Activated CD4-positive, alpha-beta T cell treated with anti-CD3 and anti-CD28 coated beads for 1 hour (primary cell): Measurements from ENCODE around the gene POLR2H.
"Not testable (repeated sequence)": the region's sequence is repeated elsewhere in the genome, so short reads cannot be mapped to it uniquely, and the experiment has no call there.

ENCODE experiments used
- DNase-seq: peaks from one replicate; pipeline ENCODE4 v3.0.0-alpha.2; 2020

POLR2H gene

DNA sequence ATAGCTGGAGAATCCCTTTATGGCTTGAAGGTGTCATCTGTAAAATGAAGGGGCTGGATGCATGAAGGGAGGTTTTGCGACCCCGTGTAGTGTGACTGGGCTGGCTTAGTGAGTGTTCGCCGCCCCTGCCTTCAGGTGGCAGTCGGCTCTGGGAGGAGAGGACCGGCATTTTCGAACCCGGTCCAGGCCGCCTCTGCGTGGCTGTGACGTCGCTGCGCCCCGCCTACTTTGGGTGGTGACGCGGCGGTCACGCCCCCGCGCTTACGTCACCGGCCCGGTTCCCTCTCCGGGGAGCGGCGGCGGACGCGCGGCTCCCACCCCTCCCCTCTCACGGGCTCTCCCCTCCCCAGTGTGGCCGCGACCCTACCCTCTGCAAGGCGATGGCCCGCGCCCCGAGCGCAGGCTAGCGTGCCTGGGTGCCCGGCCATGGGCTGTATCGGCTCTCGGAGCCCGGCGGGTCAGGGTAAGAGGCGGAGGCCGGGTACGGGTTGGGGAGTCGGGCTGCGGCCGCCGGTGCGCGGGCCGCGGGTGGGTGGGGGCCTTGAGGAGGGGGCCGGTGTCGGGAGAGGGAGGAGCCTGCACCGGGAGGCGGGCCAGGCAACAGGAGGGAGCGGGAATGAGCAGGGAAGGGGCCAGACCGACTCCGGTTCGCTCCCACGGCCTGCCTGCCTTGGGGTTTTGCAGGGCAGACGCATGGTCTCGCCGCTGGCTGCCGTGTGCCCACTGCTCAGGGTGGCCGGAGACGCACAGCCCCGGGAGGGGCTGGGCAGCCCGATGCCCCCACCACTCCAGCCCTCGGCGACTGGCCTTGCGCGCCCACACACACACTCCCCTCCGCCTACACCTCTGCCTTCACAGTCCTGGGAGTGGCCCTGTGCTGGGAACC is 25.6 kb upstream of the POLR2H start:
- peak; percentile 82 for DNase-seq

DNA sequence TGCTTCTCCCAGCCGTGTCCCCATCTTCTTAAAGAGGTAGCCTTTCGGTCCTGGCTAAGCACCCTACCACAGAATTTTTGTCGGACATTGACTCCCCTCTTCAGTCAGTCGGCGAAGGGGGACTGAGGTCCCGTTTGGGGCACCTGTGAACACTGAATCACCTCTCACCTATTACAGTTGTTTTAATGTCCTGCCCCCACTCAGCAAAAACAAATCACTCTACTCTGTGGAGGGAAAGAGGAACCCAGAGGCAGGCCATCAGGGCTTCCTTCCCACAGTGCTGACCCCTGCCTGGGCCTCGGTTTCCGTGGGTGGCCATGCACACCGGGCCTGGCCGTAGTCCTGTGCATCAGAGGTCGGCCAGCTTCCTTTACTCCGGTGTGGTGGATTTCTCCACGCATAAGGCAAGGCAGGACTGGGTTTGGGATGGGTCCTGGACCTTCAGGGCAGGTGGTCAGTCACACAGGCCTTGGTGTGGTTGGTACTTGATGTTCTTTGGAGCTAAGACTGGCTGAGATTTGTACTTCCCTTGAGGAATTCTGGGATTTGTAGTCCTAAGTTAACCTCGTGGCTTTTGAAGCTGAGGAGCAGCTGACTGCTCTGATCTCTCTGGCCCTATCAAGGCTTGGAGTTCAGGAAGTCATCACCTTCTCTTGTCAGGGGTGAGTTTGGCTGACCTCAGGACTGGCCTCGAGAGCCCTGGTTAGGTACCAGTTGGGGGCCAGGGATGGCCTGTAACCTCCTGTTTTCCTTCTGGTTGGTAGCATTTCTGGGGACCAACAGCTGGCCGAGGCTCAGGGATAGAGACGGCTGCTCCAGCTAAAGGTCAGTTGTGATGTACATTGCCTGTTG is 24.7 kb upstream of the POLR2H start:
- DNase-seq: no peak

DNA sequence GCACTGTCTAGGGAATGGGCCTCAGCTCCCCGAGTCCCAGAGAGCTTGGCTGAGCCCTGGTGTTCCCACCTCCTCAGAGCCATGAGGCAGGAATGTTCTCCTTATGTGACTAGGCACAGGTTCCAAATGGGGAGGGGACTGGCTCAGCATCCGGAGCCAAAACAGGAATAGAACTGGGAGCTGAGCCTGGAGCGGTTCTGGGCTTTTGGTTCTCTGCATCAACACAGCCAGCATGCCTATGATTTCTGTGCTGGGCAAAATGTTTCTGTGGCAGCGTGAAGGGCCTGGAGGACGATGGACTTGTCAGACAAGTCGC is 24.2 kb upstream of the POLR2H start, which contains the start of gene FAM131A:
FAM131A (plus strand) TSS at position 202 of the 316 bp plus-strand sequence; CDS start at position 233, 31 bp downstream.
- DNase-seq: no peak

DNA sequence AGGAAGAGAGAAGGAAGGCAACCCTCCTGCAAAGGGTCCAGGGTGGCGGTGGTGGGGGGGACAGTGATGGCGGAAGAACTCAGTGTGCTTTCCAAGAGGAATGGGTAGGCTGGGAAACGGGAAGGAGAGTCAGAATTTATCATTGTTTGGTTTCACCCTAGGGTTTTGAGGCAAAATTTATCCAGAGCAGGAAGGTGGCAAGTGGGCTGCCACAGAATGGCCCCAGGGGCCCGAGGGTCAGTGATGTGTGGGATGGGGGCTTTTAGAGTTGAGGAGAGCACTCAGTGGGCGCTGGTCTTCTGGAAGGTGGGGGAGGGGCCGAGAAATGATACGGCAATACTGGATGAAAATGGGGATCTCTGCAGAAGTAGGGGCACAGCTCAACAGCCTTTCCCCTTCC is 23.5 kb upstream of the POLR2H start:
- no peak for DNase-seq

DNA sequence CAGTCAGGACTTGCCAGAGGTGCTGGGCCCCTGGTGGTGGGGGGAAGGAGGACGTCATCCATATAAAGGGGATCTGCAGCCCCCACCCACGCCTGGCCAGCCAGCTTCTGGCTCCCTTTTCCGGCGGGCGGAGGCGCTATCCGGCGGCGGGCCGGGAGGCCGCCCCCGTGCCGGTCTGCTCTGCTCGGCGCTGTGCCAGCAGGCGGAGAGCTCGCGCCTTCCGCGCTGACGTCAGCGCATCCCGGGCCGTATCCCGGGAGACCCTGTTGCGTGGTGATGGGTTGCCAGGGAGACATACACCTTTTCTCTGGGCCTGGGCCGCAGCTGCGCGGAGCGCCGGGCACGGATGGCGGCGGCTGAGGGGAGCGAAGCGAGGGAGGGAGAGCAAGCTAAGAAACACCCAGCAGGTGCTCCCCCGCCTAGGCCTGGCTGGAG is 23.0 kb upstream of the POLR2H start:
- DNase-seq: no peak

DNA sequence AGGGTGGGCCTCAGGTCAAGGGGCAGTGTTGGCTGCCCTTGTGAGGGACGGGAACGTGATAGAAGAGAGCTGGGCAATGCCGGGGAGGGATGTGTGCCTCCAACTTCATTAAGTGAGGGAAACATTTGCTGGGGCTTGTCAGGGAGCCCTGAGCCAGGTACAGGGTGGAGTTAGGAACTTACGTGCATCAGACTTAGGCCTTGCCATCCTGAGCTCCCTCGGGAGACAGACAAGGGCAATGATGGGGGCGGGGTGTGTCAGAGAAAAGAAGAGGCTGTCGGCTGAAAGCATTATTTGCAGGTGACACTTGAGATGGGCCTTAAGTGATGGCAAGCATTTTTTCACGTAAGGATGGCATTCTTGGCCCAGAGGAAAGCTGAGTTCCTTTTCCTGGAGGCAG is 22.5 kb upstream of the POLR2H start:
- no peak for DNase-seq

DNA sequence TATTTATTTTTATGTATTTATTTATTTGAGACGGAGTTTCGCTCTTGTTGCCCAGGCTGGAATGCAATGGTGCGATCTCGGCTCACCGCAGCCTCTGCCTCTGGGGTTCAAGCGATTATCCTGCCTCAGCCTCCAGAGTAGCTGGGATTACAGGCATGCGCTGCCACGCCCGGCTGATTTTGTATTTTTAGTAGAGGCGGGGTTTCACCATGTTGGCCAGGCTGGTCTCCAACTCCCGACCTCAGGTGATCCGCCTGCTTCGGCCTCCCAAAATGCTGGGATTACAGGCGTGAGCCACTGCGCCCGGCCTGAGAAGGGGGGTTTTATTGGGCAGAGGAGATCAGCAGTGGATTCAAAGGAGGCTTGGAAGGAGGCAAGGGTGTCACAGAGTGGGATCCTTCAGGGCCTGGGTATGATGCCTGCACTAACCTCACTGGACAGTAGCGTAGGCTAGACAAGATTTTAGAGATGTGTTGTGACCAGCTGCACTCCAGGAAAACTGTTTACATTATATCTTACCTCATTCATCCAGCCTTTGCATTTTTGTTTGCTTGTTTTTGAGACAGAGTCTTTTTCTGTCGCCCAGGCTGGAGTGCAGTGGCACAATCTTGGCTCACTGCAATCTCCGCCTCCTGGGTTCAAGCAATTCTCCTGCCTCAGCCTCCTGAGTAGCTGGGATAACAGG is 21.9 kb upstream of the POLR2H start:
- not testable (repeated sequence) for DNase-seq

DNA sequence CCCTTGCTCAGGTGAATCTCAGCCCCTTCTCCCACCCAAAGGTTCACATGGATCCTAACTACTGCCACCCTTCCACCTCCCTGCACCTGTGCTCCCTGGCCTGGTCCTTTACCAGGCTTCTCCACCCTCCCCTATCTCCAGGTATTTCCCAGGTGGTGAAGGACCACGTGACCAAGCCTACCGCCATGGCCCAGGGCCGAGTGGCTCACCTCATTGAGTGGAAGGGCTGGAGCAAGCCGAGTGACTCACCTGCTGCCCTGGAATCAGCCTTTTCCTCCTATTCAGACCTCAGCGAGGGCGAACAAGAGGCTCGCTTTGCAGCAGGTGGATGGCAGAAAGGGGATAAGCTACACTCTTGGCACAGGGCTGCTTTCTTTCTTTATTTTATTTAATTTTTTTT is 19.6 kb upstream of the POLR2H start:
- DNase-seq: no peak

DNA sequence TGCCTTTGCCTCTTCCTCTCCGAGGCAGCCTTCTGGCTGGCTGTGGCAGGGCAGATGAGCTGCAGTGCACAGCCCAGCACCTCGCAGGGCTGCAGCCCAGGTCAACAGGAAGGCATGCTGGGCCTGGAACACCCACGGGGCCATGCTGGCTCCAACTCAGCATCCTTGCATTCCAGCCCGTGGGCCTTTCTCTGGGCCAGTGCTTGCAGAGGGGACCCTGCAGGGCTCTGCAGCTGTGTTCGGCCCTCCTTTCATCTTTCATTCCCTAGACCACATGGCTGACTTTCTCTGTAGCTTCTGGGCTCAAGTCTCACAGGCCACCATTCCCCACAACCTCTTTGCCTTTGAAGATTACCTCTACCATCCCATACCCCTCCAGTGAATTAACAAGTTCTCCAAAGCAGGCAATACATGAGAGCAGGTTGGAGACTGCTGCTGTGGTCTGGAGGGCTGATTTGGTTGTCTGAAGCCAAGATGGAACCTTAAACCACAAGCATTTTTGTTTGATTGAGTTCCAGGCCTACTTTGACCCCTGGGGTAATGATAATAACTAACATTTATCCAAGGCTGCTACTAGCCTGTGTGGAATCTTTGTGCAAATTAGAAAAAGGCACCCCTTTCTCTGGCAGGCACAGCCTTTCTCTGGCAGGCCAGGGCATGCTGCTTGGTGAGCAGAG is 18.2 kb upstream of the POLR2H start:
- no peak for DNase-seq

DNA sequence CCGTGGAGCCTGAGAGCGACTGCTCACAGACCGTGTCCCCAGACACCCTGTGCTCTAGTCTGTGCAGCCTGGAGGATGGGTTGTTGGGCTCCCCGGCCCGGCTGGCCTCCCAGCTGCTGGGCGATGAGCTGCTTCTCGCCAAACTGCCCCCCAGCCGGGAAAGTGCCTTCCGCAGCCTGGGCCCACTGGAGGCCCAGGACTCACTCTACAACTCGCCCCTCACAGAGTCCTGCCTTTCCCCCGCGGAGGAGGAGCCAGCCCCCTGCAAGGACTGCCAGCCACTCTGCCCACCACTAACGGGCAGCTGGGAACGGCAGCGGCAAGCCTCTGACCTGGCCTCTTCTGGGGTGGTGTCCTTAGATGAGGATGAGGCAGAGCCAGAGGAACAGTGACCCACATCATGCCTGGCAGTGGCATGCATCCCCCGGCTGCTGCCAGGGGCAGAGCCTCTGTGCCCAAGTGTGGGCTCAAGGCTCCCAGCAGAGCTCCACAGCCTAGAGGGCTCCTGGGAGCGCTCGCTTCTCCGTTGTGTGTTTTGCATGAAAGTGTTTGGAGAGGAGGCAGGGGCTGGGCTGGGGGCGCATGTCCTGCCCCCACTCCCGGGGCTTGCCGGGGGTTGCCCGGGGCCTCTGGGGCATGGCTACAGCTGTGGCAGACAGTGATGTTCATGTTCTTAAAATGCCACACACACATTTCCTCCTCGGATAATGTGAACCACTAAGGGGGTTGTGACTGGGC is 16.8 kb upstream of the POLR2H start:
- no peak for DNase-seq

DNA sequence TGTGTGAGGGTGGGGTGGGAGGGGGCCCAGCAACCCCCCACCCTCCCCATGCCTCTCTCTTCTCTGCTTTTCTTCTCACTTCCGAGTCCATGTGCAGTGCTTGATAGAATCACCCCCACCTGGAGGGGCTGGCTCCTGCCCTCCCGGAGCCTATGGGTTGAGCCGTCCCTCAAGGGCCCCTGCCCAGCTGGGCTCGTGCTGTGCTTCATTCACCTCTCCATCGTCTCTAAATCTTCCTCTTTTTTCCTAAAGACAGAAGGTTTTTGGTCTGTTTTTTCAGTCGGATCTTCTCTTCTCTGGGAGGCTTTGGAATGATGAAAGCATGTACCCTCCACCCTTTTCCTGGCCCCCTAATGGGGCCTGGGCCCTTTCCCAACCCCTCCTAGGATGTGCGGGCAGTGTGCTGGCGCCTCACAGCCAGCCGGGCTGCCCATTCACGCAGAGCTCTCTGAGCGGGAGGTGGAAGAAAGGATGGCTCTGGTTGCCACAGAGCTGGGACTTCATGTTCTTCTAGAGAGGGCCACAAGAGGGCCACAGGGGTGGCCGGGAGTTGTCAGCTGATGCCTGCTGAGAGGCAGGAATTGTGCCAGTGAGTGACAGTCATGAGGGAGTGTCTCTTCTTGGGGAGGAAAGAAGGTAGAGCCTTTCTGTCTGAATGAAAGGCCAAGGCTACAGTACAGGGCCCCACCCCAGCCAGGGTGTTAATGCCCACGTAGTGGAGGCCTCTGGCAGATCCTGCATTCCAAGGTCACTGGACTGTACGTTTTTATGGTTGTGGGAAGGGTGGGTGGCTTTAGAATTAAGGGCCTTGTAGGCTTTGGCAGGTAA is 16.0 kb upstream of the POLR2H start:
- no peak for DNase-seq

DNA sequence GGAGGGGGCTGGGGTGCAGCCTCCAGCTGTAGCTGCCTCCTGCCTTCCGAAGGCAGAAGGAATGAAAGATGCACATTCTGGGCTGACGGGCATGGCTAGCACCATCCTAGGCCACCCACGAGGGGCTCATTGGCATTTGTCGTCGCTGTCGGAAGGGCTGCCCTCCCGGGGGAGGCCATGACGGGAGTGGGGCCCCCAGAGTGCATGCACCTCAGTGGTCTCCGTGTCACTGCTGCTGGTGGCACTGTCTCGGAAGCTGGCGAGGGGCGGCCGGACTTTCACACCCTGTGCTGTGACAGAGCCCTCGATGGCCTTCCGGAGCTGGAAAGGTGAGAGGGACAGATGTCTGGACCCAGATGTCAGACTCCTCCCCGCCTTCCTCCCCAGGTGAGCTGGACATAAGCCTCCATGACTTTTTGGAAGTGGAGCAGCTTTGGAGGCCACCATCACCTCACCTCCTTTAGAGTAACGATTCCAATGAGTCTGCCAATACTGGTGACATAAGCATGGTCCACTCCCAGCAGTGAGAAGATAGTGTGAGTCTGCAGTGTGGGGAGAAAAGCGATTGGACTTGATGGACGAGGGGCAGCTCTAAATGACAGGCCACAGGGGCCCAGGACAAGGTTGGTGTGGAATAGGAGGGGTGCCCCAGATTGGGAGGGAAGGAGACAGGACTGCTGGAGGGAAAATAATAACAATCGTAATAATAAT is 14.9 kb upstream of the POLR2H start:
- DNase-seq: no peak

DNA sequence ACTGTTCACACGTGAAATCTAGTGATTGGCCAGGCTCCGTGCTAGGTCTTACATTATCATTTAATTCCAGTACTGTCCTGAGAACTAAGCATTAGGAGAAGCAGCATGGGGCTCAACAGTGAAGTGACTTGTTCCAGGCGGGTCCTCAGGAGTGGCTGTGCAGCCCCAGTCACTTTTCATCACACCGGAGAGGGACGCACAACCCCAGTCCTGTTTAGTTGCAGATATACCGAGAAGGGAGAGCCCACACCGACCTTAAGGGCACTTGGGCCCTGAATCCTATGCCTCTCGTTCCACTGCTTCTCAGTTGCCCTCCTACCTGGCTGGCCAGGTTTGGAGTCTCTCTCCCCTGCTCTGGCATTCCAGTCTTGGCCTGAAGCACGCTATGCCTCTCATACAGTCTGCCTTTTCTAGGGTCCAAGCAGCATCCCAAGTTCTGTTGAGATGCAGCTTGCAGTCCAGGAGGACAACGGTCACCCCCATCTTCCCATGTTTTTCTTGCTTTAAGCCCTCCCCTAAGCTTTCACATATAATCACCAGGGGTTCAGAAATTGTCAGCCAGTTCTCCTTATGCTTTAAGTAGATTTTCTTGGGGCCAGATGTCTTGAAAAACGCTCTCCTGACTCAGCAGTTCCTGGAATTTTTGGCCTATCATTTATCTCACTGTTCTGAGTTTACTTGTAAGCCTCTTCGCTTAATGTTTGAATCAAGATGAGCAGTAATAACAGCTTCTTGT is 14.0 kb upstream of the POLR2H start:
- no peak for DNase-seq

DNA sequence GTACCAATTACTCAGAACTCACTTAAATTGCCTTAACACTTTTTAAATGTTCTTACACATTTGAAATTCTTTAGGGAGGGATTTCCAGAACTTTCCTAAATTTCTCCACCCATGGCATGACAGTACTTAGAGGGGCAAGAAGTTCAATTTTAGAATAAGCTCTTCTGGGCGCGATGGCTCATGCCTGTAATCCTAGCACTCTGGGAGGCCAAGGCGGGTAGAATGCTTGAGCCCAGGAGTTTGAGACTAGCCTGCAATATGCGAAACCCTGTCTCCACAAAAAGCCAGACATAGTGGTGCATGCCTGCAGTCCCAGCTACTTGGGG is 13.5 kb upstream of the POLR2H start:
- DNase-seq: no peak

DNA sequence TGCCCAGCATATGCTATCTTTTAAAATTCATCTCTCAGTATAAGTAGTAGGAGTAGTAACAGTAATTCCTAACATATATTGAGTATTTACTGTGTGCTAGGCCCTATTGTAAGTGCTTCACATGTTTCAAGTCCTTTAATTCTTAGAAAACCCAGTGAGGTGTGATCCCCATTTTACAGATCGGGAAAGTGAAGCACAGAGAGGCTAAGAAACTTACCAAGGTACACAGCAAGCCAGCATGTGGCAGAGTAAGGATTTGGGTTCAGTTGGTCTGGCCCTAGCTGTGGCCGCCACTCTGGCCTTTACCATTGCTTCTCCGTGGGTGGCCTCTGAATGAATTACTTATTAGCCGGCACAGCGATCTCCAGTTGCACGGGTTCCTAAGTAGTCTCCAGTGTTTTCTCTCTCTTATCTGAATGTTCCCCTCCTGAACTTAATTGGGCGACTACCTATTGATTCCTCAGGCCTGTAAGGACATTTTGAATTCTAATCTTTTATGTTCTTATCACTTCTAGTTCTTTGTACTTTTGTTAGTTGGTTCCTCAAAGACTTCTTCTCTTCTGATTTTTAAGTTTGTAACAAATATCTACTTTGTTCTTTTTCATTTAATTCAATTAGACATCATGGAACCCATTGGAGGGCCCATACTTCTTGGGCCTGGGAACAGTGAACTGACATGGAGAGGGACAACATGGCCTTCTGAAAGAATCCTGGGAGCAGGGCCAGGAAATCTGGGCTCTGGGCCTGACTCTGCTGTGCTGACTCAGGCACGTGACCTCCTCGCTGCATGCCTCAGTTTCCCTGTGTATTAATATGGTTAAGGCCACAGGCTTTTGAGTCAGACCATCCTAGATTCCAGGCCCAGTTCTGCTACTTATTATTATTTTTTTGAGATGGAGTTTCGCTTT is 11.7 kb upstream of the POLR2H start:
- no peak for DNase-seq

DNA sequence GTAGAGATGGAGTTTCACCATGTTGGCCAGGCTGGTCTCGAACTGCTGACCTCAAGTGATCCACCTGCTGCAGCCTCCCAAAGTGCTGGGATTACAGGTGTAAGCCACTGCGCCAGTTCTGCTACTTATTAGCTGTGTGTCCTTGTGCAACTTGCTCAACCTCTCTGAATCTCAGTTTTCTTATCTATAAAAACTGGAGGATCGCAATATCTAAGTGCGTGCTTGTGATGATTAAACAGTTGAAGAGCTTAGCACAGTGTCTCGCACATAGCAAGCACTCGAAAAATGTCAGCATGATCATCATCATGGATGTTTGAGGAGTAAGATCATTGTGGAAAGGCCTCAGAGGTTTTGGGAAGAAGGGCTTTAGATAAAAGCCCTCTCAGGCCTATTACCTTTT is 10.9 kb upstream of the POLR2H start:
- no peak for DNase-seq

DNA sequence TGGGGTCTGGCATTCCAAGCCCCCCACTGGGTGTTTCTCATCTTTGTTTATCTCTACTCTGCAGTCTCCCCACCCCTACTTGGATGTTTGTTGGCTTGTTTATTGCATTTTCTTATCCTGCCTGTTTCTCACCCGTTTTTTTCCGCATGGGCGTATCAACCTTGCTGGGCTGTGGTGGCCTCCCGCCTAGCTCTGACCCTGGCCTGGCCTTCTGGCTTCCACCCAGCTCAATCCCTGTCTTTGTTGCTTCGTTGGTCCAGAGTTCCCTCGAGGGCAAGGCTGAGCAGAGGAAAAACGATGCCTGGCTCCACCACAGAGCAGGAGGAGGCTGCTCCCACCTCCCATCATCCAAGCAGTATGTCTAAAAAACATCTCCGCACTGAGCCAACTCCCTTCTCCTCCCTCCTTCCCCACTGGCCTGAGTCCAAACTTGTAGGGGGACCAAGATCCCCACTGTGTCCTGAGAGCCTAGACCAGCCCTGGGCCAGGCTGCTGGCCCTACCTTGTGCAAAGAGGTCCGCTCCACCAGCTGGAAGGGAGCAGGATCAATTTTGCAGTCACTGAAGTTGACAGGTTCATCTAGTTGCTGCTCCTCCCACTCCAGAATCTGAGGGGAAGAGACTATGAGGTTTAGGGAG is 9.9 kb upstream of the POLR2H start:
- no peak for DNase-seq

DNA sequence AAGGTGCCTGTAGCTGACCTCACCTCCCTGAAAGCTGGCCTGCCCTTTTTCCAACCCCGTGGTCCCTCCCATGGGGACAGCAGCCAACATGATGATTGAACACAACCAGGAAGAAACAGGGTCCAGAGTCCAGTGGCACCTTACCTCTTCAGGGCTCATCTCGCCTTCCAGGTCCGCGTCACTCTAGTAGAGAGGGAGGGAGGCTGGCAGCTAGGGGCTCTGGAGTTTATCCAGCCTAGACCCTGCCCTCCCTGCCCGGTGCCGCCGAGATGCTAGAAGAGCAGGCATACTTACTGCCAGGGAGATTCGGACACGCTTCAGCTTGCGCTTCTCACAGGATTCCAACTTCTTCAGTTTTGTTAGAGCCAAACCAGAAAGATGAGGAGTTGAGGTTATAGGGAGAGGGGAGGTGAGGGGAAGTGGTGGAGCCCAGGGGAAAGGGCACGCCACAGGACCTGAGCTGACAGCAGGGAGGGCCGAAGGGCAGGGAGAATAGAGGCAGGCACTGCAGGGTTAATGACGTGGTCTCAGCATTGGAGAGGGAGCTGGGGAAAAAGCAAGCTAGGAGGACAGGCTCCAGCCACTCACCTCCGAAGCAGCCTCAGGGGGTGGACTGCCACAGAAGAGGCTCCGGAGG is 9.2 kb upstream of the POLR2H start:
- no peak for DNase-seq
